Measurements from ENCODE around the gene LY86. TPM values are rescaled to one million over a fixed set of nuclear protein-coding genes. Genes with fewer than 3 reads are reported as not detected.
A peak's percentile ranks its signal among the peaks of the same experiment; 100 is the strongest.

LY86 gene
- total RNA-seq, 1 donor from 2014 or later = 0.63 TPM

GRCh38 chr6:6676910-6677441, 88.5 kb downstream of the LY86 start:
- ATAC-seq (peak; percentile 91), DNase-seq (ENCODE audit: low spot score) (peak; percentile 81)

DNA sequence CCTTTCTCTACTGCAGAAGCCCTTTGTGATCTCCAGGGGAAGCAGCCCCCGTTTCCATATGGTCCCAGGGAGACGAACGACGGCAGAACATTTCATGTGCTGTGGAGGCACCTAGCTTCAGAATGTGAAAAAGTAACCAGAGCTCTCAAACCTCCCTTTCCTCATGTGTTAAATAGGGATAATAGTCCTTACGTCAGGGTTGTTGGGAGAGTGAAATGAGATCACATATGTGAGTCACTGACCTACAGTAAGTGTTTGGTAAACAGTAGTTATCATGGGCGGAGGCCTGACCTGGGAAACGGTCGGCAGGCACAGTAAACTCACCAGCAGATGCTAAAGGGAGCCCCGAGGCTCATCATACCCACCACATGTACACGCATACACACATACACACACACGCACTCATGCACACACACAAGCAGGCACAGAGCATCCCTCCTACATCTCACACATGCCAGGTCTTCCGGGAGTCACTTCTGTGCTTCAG, 89.7 kb downstream of the LY86 start:
- DNase-seq (ENCODE audit: low spot score) (no peak), ATAC-seq (no peak)

DNA sequence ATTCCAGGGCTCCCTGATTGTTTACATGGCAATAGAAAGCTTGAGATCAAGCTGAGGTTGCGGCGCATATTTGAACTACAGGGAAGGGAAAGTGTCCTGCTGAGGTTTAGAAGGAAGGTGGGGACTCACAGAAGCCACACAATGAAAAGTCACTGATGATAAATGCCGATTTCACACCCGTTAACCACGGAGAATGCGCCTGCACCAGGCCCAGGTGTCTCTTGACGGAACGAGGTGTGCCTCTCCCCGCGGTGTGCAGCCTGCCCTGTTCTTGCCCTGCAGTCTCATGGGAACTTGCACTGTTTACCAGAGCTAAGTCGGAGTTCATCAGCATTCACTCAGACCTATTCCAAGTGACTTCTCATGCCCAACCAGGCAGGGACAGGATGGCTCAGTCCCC, 90.3 kb downstream of the LY86 start:
- DNase-seq (ENCODE audit: low spot score) = no peak
- peak; percentile 76 for ATAC-seq

DNA sequence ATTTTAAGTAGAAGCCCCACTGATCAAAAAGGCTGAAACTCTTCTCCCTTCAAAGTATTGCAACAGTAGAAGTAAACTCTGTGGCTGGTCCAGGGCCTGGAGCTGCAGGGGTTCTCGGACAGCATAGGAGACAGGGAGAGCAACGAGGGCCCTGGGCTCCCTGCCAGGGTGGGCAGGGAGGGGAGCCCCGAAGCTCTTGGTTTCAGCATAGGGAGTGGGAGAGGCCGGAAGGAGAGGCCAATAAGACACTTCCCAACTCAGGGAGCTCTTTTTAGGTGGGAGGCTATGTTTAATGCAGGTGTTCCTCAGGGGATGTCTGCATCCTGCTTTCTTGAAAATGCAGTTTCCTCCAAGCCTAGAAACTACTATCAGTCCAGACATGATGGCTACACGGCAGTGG, 91.1 kb downstream of the LY86 start:
- no peak for DNase-seq (ENCODE audit: low spot score)
- no peak for ATAC-seq

- ATAC-seq (no peak), DNase-seq (ENCODE audit: low spot score) (no peak)
These were observed 92.0 kb downstream of the LY86 start for GRCh38 chr6:6680526-6680925.

GRCh38 chr6:6681075-6681849, 92.7 kb downstream of the LY86 start:
- DNase-seq (ENCODE audit: low spot score) (no peak), ATAC-seq (no peak)

GRCh38 chr6:6682225-6682624, 93.7 kb downstream of the LY86 start:
- DNase-seq (ENCODE audit: low spot score) = no peak
- no peak for ATAC-seq

DNA sequence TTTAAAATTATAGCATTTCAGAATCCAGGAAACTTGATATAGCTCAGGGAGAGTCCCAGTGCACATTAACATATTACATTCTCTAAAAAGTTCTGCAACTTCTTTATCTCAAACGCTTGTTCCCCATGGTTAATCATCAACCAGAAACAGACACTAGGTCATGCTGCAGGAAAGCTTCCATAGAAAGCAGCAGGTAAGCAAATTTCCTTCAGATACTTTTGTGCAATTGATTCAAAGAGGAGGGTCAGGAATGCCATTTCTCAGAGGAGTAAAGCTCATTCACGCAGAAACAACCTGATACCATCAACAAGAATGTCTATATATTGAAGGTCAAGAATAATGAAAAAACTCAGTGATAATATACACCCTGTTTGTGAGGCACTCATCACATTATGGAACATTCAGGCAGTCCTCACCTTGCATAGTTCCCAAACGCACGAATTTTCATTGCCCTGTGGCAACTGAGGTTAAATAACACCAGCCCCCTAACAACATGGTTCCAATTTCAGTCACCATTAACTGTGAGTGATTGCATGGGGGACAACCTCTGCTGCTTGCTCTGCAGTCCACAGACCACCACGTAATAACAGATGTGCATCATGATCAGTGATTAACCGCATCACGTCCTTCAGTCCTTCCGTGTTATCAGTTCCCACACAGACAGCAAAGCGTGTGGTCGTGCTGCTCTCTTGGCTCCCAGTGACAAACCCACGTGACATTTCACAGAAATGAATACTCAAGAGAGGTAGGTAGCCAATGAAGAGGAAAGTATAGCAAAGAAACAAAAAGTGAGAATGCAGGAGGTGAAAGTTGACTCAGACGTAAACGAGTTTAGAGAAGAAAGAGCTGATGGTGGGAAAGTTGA, 95.7 kb downstream of the LY86 start:
- DNase-seq (ENCODE audit: low spot score) = no peak
- peak; percentile 36 for ATAC-seq

- no peak for ATAC-seq
- no peak for DNase-seq (ENCODE audit: low spot score)
These were observed 96.9 kb downstream of the LY86 start for GRCh38 chr6:6685249-6686040.

DNA sequence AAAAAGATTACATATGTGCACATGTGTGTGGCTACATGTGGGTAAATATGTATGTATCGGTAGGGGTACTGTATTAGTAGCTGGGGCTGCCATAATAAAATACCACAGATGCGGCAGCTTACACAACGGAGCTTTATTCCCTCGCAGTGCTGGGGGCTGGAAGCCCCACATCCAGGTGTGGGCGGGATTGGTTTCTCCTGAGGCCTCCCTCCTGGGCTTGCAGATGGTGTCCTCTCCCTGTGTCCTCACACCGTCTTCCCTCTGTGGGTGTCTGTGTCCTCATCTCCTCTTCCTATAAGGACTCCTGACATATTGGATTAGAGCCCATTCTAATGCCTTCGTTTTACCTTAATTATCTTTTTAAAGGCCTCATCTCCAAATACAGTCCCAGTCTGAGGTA, 97.7 kb downstream of the LY86 start:
- no peak for ATAC-seq
- no peak for DNase-seq (ENCODE audit: low spot score)

DNA sequence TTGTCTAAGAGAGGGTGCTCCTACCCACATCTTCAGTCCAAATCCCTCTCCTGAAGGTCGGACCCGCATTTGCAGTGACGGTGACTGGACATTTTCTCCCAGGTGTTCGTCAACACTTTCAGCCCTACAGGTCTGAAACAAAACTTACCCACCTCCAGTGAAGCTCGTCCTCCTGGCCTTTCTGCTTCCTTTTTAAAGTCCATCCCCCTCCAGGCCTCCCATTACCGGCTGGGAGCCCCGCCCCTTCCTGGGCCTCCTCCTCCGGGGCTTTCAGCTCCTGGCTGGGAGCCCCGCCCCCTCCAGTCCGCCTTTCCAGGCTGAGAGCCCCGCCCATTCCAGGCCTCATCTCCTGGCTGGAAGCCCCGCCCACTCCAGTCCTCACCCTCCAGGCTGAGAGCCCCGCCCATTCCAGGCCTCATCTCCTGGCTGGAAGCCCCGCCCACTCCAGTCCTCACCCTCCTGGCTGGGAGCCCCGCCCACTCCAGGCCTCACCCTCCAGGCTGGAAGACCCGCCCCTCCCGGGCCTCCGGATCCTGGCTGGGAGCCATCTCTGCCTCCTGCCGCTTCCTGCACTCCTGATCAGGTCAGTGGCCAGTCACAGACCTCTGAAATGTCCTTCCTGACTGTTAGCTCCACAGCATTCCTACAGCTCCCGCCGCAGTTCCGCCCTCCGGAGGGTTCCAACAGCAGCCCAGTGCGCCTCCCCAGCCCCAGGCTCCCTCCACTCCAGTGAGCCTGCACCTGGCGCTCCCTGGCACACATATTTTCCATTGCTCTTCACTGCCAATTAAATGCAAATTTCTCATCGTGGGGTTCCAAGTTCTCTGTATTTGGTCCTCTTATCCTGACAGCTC, 98.5 kb downstream of the LY86 start:
- ATAC-seq = peak; percentile 89
- DNase-seq (ENCODE audit: low spot score) = peak; percentile 100

- ATAC-seq (peak; percentile 17), DNase-seq (ENCODE audit: low spot score) (no peak)
These were observed 99.8 kb downstream of the LY86 start for GRCh38 chr6:6688283-6688682.

DNA sequence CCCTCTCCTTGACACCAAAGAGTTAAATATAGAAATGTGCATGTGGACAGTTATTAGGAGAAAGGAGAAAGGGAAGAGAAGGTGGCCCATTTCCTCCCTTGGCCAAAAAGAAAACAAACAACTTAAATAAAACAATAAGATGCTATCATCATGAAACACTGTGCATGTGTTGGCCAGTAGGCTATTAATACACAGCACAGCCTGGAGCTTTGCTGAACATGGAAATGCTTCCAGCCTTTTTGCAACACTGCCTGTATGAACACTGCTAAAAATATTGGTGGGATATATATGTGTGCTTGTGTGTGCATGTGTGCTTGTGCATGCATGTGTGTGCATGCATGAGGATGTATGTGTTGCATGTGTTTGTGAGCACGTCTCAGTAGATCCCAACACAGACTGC, 100.4 kb downstream of the LY86 start:
- ATAC-seq (no peak), DNase-seq (ENCODE audit: low spot score) (no peak)

DNA sequence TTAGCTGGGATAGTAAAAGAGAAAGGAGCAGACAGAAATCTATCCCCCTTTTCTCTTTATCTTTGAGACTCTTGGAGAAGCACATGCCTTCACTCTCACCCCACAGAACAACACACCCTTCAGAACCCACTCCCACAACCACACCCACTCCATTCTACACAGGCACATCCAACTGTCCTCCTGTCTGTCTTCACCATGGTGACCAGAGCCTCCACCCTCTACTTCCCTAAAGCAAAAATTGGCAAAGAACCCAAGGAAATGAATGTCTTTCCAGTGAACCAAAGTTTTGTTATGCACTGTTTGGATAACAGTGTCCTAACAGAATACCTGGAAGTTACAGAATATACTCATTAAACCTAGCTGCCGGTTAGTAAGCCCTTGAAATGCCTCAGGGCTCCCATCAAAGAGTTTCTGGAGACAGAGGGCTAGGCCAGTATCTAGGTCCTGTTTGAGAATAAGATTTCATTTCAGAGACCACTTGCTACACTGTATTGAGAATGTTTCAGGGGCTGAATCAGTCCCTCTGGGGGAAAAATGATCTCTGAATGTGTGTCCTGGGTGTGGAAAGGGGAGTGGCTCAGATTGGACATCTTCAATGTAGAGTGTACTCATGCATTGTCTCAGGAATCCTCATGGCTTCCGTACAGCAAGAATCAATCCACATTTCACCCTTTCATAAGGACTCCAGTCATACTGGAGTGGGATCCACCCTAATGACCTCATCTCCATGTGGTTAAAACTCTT, 101.1 kb downstream of the LY86 start:
- ATAC-seq (no peak), DNase-seq (ENCODE audit: low spot score) (no peak)

- DNase-seq (ENCODE audit: low spot score) (no peak), ATAC-seq (no peak)
These were observed 101.6 kb downstream of the LY86 start for GRCh38 chr6:6690144-6690483.

DNA sequence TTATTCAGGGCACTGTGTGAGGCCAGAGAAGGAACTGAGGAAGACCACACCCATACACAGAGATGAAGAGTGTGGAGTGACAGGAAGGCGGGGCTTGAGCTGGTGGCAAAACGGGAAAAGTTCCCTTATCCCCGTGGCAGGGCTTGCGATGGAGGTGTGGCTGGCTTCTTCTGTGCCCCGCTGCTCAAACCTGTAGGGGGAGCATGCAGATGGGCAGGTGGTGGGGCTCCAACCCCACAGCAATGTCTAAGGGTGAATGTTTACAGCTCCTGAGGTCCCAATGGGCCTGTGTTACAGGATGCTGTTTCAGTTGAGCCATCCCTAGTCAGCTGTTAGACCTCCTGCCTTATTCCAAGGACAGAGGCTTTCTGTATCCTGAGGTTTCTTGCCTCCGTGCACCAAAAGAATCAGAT, 105.9 kb downstream of the LY86 start:
- ATAC-seq = peak; percentile 16
- no peak for DNase-seq (ENCODE audit: low spot score)

DNA sequence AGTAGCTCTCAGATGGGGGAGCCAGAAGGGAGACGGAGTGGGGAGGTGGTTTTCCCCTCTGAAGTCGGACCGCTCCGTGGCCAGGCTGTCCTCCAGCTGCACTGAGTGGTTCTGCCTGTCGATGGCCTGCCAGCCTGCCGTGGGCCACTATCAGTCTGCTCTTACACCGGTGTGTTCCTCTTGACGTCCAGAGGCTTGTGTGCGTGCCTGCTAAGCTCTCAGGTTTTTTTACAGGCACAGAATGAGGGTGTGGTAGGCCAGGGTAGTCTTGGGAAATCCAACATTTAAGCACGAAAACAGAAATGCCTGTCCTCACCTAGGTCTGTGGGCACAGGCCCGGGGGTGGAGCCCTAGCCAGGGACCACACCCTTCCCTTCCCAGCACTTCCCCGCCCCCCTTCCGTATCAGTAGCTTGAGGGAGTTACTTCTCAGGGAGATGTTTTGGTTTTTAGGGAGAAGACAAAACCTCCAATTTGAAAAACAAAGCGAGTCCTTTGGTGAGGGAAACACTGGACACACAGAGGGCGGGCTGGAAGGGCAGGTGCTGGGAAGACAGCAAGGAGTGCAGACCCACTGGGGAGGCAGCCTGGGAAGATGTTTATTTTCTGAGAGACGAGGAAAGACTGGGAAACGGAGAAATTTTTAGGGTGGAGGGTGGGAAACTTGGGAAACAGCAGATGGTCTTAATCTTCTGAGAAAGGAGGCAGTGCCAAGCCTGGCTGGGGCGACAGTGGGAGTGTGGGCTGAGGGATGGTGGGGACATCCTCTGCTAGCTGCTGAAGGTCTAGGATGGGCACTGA, 106.5 kb downstream of the LY86 start:
- ATAC-seq = no peak
- no peak for DNase-seq (ENCODE audit: low spot score)

DNA sequence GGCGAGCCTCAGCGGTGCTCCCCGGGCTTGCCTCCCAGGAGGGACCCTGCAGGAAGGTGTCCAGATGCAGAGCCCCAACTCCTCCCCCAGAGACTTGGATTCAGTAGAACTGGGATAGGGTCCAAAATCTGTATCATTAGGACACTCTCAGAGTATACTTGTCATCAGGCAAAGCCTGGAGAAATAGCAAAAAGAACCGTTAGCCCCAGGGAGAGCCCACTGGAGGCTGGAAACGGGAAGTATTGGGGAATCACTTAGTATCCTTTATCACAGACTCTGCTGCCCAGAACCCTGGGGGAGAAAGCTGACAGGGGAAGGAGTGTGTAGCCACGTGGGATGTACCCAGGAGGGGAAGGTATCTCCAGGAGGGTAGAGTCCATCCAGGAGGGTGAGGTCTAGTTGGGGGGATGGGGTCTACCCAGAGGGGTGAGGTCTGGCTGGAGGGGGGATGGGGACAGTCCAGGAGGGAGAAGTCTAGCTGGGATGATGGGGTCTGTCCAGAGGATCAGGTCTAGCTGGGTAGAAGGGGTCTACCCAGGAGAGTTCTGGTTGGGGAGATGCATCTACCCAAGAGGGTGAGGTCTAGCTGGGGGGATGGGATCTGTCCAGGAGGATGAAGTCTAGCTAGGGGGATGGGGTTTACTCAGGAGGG, 107.2 kb downstream of the LY86 start:
- ATAC-seq = no peak
- no peak for DNase-seq (ENCODE audit: low spot score)

Measured in left lobe of liver (tissue), 2 donors.